ENCODE data around the gene SPINK14.

Gene SPINK14

GRCh38 chr5:148168246-148168645, at the start of gene SPINK14:
TSS of gene SPINK14 (plus strand) at chr5:148168546. CDS start at chr5:148169733, 1,187 bp downstream.
- no peak for DNase-seq

GRCh38 chr5:148120317-148120716, 48.0 kb upstream of the SPINK14 start:
- no peak for DNase-seq

GRCh38 chr5:148125641-148126040, 42.7 kb upstream of the SPINK14 start:
- DNase-seq, result no peak

- DNase-seq, result no peak
These were observed 33.0 kb upstream of the SPINK14 start for GRCh38 chr5:148135091-148136048.

- no peak for DNase-seq
These were observed 27.5 kb upstream of the SPINK14 start for GRCh38 chr5:148140846-148141245.

- no peak for DNase-seq
These were observed 26.7 kb upstream of the SPINK14 start for GRCh38 chr5:148141645-148142044.

- no peak for DNase-seq
These were observed 22.4 kb upstream of the SPINK14 start for GRCh38 chr5:148145916-148146315.

- no peak for DNase-seq
These were observed 21.9 kb upstream of the SPINK14 start for GRCh38 chr5:148146487-148146886.

GRCh38 chr5:148147415-148147814, 20.9 kb upstream of the SPINK14 start:
- DNase-seq, result no peak

- no peak for DNase-seq
These were observed 16.5 kb upstream of the SPINK14 start for GRCh38 chr5:148151872-148152271.

GRCh38 chr5:148152781-148153180, 15.6 kb upstream of the SPINK14 start:
- DNase-seq, result no peak

- DNase-seq, result no peak
These were observed 11.7 kb upstream of the SPINK14 start for GRCh38 chr5:148156609-148157008.

GRCh38 chr5:148162038-148162437, 6.3 kb upstream of the SPINK14 start:
- no peak for DNase-seq

GRCh38 chr5:148163345-148163744, 5.0 kb upstream of the SPINK14 start:
- no peak for DNase-seq

- DNase-seq, result no peak
These were observed 1.6 kb upstream of the SPINK14 start for GRCh38 chr5:148166550-148167283.

GRCh38 chr5:148172377-148172776, 4.0 kb downstream of the SPINK14 start:
- no peak for DNase-seq

GRCh38 chr5:148176480-148176879, 8.1 kb downstream of the SPINK14 start:
- no peak for DNase-seq

- DNase-seq, result no peak
These were observed 8.9 kb downstream of the SPINK14 start for GRCh38 chr5:148177207-148177606.

GRCh38 chr5:148179234-148179824, 11.0 kb downstream of the SPINK14 start:
- peak; percentile 49 for DNase-seq

GRCh38 chr5:148186248-148187003, 18.1 kb downstream of the SPINK14 start:
- DNase-seq, result peak; percentile 16

- no peak for DNase-seq
These were observed 22.7 kb downstream of the SPINK14 start for GRCh38 chr5:148191010-148191409.

GRCh38 chr5:148193202-148193601, 24.9 kb downstream of the SPINK14 start:
- DNase-seq, result no peak

GRCh38 chr5:148201151-148201550, 32.8 kb downstream of the SPINK14 start:
- DNase-seq, result no peak
